Nephron (organoid): ENCODE measurements around the gene F11.
"Not testable (repeated sequence)": the region's sequence is repeated elsewhere in the genome, so short reads cannot be mapped to it uniquely, and the experiment has no call there.

Source experiments
- H3K27ac Mint-ChIP-seq, 3 experiments: 2 replicates each; pipeline ENCODE4 v1.8.0; 2020; ENCODE audit warnings: mixed read lengths in 3 of 3, mild to moderate bottlenecking in 2 of 3, moderate library complexity in 1 of 3
- H3K27me3 Mint-ChIP-seq: 2 replicates; pipeline ENCODE4 v1.8.0; 2021; ENCODE audit warnings: low read depth, mild to moderate bottlenecking, moderate library complexity, mixed read lengths
- H3K36me3 Mint-ChIP-seq: 2 replicates; pipeline ENCODE4 v1.8.0; 2020; ENCODE audit warnings: low read depth, mixed read lengths
- H3K4me1 Mint-ChIP-seq: 2 replicates; pipeline ENCODE4 v1.8.0; 2020; ENCODE audit warnings: mixed read lengths
- H3K4me3 Mint-ChIP-seq, 3 experiments: 2 replicates each; pipeline ENCODE4 v1.8.0; 2020; ENCODE audit warnings: mild to moderate bottlenecking in 3 of 3, mixed read lengths in 3 of 3, moderate library complexity in 2 of 3
- H3K9me3 Mint-ChIP-seq: 2 replicates; pipeline ENCODE4 v1.8.0; 2020; ENCODE audit warnings: mixed read lengths
- TF ChIP-seq, protein P1 (sequence below), 3 experiments: fragments of 200-600 bp; sonication (generic); IDR thresholded peaks; one replicate each; pipeline ENCODE4 v1.5.0; 2021; ENCODE audit warnings: antibody characterized with exemption in 3 of 3; ENCODE audit not compliant: unreplicated experiment in 3 of 3

Gene F11

DNA sequence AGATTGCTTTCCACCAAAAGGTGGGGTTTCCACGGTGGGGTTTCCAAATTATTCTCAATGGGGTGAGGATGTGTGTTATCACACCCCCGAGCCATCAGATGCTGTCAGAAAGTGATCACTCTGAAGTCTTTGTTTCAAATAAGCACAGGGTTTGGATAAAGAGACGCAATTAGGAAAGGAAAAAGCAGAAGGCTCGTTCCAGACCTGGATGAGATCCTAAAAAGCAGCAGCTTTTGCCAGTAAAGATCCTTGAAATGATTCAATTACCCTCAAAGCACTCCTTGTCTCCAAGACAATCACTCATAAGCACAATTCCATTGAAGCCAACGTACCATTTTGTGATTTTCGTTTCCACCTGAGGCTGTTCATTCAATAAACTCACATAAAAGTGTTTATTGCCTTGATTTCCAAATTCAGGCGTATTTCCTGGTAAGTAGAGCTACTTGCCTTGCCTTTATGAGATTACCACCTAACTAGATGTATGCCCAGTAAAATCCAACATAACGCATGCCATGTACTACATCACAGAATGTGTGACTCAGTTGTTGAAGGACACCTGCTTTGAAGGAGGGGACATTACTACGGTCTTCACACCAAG is 5.2 kb downstream of the F11 start:
- Mint-ChIP-seq H3K9me3 (no peaks in the 10 kb centered on the region), H3K4me3 (no peak overlapping the region), H3K36me3 (no peaks in the 10 kb centered on the region), H3K27me3 (peaks cover 4% of the 10 kb centered on the region), H3K27ac (no peak overlapping the region), H3K4me1 (peaks cover 11% of the 10 kb centered on the region)
- TF ChIP-seq, protein P1, sequence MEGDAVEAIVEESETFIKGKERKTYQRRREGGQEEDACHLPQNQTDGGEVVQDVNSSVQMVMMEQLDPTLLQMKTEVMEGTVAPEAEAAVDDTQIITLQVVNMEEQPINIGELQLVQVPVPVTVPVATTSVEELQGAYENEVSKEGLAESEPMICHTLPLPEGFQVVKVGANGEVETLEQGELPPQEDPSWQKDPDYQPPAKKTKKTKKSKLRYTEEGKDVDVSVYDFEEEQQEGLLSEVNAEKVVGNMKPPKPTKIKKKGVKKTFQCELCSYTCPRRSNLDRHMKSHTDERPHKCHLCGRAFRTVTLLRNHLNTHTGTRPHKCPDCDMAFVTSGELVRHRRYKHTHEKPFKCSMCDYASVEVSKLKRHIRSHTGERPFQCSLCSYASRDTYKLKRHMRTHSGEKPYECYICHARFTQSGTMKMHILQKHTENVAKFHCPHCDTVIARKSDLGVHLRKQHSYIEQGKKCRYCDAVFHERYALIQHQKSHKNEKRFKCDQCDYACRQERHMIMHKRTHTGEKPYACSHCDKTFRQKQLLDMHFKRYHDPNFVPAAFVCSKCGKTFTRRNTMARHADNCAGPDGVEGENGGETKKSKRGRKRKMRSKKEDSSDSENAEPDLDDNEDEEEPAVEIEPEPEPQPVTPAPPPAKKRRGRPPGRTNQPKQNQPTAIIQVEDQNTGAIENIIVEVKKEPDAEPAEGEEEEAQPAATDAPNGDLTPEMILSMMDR (IDR thresholded peaks at IDR 0.05; ENCODE audit: unreplicated experiment in 3 of 3), result no peak

DNA sequence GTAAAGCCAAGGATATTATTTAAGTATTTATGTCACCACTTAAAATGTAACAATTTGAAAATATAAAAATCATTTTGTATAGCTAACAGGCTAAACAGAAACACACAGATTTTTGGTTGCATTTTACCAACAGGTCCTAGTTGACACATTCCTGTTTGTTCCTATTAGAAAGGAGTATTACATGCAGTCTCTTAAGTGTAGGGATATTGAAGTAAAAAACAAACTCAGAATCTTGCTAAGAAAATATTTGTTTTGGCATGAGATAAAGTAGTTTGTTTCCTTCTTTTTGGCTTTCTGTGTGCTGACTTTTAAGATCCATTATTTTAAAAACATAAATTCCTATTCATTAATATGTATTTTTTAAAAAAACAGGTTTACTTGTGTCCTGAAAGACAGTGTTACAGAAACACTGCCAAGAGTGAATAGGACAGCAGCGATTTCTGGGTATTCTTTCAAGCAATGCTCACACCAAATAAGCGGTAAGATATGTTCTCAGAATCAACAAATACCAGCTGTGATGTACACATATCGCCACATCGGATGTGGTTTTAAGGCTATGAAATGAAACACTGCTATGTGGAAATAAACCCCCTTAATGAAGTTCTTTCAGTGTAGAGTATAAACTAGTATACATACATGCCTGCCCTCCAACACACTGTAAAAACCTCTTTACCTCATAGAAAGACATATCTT is 6.9 kb downstream of the F11 start:
- H3K4me1 Mint-ChIP-seq, result no peaks in the 10 kb centered on the region
- H3K4me3 Mint-ChIP-seq, result no peak overlapping the region
- H3K27ac Mint-ChIP-seq, result no peak overlapping the region
- H3K36me3 Mint-ChIP-seq, result no peaks in the 10 kb centered on the region
- peaks cover 4% of the 10 kb centered on the region for H3K27me3 Mint-ChIP-seq
- TF ChIP-seq, protein P1 (IDR thresholded peaks at IDR 0.05; ENCODE audit: unreplicated experiment in 3 of 3), result no peak
- no peaks in the 10 kb centered on the region for H3K9me3 Mint-ChIP-seq

DNA sequence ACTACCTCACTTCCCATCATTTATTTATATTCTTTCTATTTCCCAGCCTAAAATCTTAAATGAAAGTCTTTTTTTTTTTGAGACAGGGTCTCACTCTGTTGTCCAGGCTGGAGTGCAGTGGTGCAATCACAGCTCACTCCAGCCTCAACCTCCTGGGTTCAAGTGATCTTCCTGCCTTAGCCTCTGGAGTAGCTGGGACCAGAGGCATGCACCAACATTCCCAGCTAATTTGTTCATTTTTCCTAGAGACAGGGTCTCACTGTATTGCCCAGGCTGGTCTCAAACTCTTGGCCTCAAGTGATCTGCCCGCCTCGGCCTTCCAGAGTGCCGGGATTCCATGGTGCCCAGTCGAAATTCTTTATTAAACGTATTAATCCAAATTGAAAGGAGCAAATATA is 7.4 kb downstream of the F11 start:
- not testable (repeated sequence) for H3K27me3 Mint-ChIP-seq, H3K4me1 Mint-ChIP-seq, H3K27ac Mint-ChIP-seq, H3K9me3 Mint-ChIP-seq, H3K4me3 Mint-ChIP-seq, H3K36me3 Mint-ChIP-seq

DNA sequence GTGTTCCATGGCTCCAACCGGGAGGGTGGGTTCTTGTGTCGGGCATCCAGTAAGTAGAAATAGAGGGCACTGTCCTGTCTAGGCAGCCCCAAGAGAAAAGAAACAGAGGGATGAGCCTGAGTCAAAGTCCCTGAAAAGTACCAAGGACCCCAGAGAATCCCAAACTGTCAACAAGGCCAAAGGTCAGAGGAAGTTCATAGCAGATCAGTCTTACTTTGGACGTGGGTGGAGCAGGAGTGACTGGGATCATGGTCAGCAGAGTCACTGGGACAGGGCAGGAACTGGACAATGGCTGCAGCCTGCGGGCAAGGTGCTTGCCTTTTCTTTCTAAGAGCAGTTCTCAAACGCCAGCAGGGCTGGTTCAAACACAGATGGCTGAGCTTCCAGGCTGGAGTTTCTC is 17.3 kb downstream of the F11 start:
- no peaks in the 10 kb centered on the region for H3K4me1 Mint-ChIP-seq
- no peak overlapping the region for H3K4me3 Mint-ChIP-seq
- TF ChIP-seq, protein P1 (IDR thresholded peaks at IDR 0.05; ENCODE audit: unreplicated experiment in 3 of 3), result no peak
- H3K27me3 Mint-ChIP-seq, result peaks cover 16% of the 10 kb centered on the region
- H3K36me3 Mint-ChIP-seq, result no peaks in the 10 kb centered on the region
- H3K27ac Mint-ChIP-seq, result no peak overlapping the region
- no peaks in the 10 kb centered on the region for H3K9me3 Mint-ChIP-seq

DNA sequence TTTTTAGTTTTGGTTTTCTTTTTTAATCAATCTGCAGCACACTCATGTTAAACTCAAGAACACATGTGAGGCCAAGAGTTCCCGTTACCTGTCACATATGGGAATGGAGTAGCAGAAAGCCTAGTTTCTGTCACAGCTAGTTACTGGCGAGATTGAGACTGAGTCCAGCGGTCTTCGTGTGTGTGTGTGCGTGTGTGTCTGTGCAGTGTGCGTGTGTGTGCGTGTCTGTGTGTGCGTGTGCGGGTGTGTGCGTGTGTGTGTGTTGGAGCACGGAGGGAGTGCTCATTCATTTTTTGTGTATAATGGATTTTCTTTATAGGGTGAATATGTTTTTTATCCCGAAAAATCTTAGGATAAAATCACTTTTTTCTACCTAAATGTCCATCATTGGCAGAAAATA is 19.2 kb downstream of the F11 start:
- Mint-ChIP-seq H3K9me3 (no peaks in the 10 kb centered on the region), H3K4me1 (no peaks in the 10 kb centered on the region), H3K27ac (no peak overlapping the region), H3K36me3 (no peaks in the 10 kb centered on the region), H3K27me3 (peaks cover 12% of the 10 kb centered on the region), H3K4me3 (no peak overlapping the region)
- TF ChIP-seq, protein P1 (IDR thresholded peaks at IDR 0.05; ENCODE audit: unreplicated experiment in 3 of 3), result no peak

DNA sequence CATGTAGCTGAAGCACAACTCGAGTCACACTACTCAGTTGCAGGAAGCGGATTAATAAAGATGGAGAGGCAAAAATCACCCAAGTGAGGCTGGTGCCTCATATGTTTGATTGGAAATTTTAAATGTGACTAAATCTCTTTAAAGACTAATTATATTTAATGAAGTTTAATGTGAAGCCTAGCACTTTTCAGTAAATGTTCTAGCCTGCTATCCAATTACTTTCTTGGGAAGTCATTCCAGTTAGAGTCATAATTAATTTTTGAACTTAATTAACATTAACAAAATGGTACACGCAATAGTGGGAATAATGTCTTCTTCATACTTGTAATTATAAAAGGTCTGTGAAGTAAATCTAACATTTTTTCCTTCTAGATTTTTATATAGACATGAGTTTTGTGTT is 20.6 kb downstream of the F11 start:
- H3K36me3 Mint-ChIP-seq, result no peaks in the 10 kb centered on the region
- H3K27ac Mint-ChIP-seq, result no peak overlapping the region
- TF ChIP-seq, protein P1 (IDR thresholded peaks at IDR 0.05; ENCODE audit: unreplicated experiment in 3 of 3), result no peak
- H3K27me3 Mint-ChIP-seq, result peaks cover 10% of the 10 kb centered on the region
- H3K9me3 Mint-ChIP-seq, result no peaks in the 10 kb centered on the region
- H3K4me3 Mint-ChIP-seq, result no peak overlapping the region
- no peaks in the 10 kb centered on the region for H3K4me1 Mint-ChIP-seq
